Measurements from ENCODE around the gene USP3.

DNA sequence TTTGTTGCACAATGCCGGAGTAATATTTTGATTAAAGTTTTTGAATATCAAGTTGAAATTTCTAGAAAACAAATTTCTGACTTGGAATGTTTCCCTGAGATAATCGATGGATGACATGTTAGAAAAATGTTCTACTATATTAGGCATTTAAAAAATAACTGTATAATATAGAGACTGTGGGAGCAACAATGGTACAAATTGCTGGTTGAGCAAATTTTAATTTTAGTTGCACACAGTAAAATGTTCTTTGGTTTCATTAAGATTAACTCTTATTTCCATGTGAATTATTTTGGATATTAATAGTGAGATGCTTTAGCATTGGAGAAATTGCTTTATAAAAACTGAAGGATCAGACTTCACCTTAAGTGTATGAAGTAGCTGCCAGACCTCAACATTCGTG is 9.3 kb downstream of the USP3 start:
- TF ChIP-seq, protein P1, sequence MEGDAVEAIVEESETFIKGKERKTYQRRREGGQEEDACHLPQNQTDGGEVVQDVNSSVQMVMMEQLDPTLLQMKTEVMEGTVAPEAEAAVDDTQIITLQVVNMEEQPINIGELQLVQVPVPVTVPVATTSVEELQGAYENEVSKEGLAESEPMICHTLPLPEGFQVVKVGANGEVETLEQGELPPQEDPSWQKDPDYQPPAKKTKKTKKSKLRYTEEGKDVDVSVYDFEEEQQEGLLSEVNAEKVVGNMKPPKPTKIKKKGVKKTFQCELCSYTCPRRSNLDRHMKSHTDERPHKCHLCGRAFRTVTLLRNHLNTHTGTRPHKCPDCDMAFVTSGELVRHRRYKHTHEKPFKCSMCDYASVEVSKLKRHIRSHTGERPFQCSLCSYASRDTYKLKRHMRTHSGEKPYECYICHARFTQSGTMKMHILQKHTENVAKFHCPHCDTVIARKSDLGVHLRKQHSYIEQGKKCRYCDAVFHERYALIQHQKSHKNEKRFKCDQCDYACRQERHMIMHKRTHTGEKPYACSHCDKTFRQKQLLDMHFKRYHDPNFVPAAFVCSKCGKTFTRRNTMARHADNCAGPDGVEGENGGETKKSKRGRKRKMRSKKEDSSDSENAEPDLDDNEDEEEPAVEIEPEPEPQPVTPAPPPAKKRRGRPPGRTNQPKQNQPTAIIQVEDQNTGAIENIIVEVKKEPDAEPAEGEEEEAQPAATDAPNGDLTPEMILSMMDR (IDR thresholded peaks at IDR 0.05): no peak
- TF ChIP-seq POLR2A (IDR thresholded peaks at IDR 0.05): no peak

All from esophagus squamous epithelium (tissue), 4 donors.